Endothelial cell of umbilical vein (primary cell): Measurements from ENCODE around the gene SDC1.

ENCODE experiments used
- EZH2 ChIP-seq: IDR thresholded peaks from 2 replicates; pipeline ENCODE4 v1.6.1; 2012; ENCODE audit warnings: borderline replicate concordance, low read depth, mild to moderate bottlenecking, moderate library complexity, low read length, inconsistent platforms; ENCODE audit not compliant: severe bottlenecking
- GATA2 ChIP-seq: IDR thresholded peaks from 2 replicates; pipeline ENCODE4 v1.7.0; 2011; ENCODE audit warnings: low read depth, mild to moderate bottlenecking, moderate library complexity, mixed read lengths, low read length; ENCODE audit not compliant: insufficient read length, insufficient read depth
- POLR2A ChIP-seq: IDR thresholded peaks from 2 replicates; pipeline ENCODE4 v1.6.1; 2012; ENCODE audit warnings: low read depth, mild to moderate bottlenecking, control low read depth, low read length
- POLR2AphosphoS5 ChIP-seq: IDR thresholded peaks from 2 replicates; pipeline ENCODE4 v1.6.1; 2012; ENCODE audit warnings: low read depth, mild to moderate bottlenecking, control low read depth, low read length, moderate library complexity; ENCODE audit not compliant: insufficient read depth
- TF ChIP-seq, protein P1 (sequence below), 2 donors: IDR thresholded peaks; 1 replicate in 1 of 2; 2 replicates in 1 of 2; pipeline ENCODE4 v1.5.1; 2011; ENCODE audit warnings: low read length in 2 of 2, mild to moderate bottlenecking in 2 of 2, moderate library complexity in 2 of 2, control low read depth in 1 of 2, inconsistent platforms in 1 of 2, low read depth in 1 of 2; ENCODE audit not compliant: insufficient read depth in 1 of 2; ENCODE audit errors: extremely low read depth in 1 of 2

- TF ChIP-seq, protein P1, sequence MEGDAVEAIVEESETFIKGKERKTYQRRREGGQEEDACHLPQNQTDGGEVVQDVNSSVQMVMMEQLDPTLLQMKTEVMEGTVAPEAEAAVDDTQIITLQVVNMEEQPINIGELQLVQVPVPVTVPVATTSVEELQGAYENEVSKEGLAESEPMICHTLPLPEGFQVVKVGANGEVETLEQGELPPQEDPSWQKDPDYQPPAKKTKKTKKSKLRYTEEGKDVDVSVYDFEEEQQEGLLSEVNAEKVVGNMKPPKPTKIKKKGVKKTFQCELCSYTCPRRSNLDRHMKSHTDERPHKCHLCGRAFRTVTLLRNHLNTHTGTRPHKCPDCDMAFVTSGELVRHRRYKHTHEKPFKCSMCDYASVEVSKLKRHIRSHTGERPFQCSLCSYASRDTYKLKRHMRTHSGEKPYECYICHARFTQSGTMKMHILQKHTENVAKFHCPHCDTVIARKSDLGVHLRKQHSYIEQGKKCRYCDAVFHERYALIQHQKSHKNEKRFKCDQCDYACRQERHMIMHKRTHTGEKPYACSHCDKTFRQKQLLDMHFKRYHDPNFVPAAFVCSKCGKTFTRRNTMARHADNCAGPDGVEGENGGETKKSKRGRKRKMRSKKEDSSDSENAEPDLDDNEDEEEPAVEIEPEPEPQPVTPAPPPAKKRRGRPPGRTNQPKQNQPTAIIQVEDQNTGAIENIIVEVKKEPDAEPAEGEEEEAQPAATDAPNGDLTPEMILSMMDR (IDR thresholded peaks at IDR 0.05; ENCODE audit: extremely low read depth in 1 of 2, insufficient read depth in 1 of 2, low read depth in 1 of 2, low read length in 2 of 2) = no peak
- no peak for TF ChIP-seq POLR2A
- TF ChIP-seq POLR2AphosphoS5 = no peak
- TF ChIP-seq EZH2 = no peak
- no peak for TF ChIP-seq GATA2
Measured at GRCh38 chr2:20164734-20165478, 60.0 kb downstream of the SDC1 start.
